AG09309 (cell line): ENCODE measurements around the gene PDC.
"Not testable (repeated sequence)": the region's sequence is repeated elsewhere in the genome, so short reads cannot be mapped to it uniquely, and the experiment has no call there.

Experiments
- DNase-seq: peaks from one replicate; pipeline ENCODE4 v3.0.0-alpha.2; 2010; ENCODE audit warnings: low read depth
- H3K4me3 ChIP-seq: 2 replicates; pipeline ENCODE4 v1.5.1; 2011; ENCODE audit warnings: mild to moderate bottlenecking, low read depth, low read length, moderate library complexity; ENCODE audit not compliant: control insufficient read depth
- CTCF ChIP-seq: IDR thresholded peaks from 2 replicates; pipeline ENCODE4 v1.5.1; 2011; ENCODE audit warnings: mild to moderate bottlenecking, low read depth, low read length, inconsistent platforms; ENCODE audit not compliant: insufficient read depth, control insufficient read depth; ENCODE audit errors: missing control alignments

Gene PDC

GRCh38 chr1:186420311-186420710, 40.6 kb downstream of the PDC start:
- no peak overlapping the region for H3K4me3 ChIP-seq
- no peak for DNase-seq
- no peak for TF ChIP-seq CTCF

- no peak for DNase-seq
- no peak overlapping the region for H3K4me3 ChIP-seq
- TF ChIP-seq CTCF, result no peak
Observed at GRCh38 chr1:186418503-186418902, 42.4 kb downstream of the PDC start.

GRCh38 chr1:186413319-186413718, 47.6 kb downstream of the PDC start:
- no peak for TF ChIP-seq CTCF
- DNase-seq, result no peak
- H3K4me3 ChIP-seq, result no peak overlapping the region

- DNase-seq, result no peak
- no peak for TF ChIP-seq CTCF
- H3K4me3 ChIP-seq, result no peak overlapping the region
Observed at GRCh38 chr1:186409091-186409490, 51.8 kb downstream of the PDC start.

- DNase-seq, result peak; percentile 46
- TF ChIP-seq CTCF, result peak; percentile 69
- no peak overlapping the region for H3K4me3 ChIP-seq
Observed at GRCh38 chr1:186404454-186405051, 56.4 kb downstream of the PDC start.

GRCh38 chr1:186403632-186404031, 57.3 kb downstream of the PDC start:
- no peak overlapping the region for H3K4me3 ChIP-seq
- DNase-seq, result no peak
- TF ChIP-seq CTCF, result no peak

GRCh38 chr1:186401446-186401845, 59.5 kb downstream of the PDC start:
- not testable (repeated sequence) for H3K4me3 ChIP-seq, DNase-seq
